ENCODE results near the gene HTT. TPM values are rescaled to one million over a fixed set of nuclear protein-coding genes. Genes with fewer than 3 reads are reported as not detected.

Gene HTT
- total RNA-seq, 1 donor from 2014 or later: 38.5 TPM

GRCh38 chr4:3192188-3192587 lies 117.7 kb downstream of the HTT start:
- H3K9me3 Mint-ChIP-seq (ENCODE audit: low read depth): no peaks in the 10 kb centered on the region
- no peak overlapping the region for H3K4me3 Mint-ChIP-seq (ENCODE audit: unreplicated experiment)
- no peak overlapping the region for H3K27ac Mint-ChIP-seq (ENCODE audit: unreplicated experiment)
- peaks cover 27% of the 10 kb centered on the region for H3K36me3 Mint-ChIP-seq (ENCODE audit: low read depth)
- H3K27me3 Mint-ChIP-seq (ENCODE audit: low read depth): no peaks in the 10 kb centered on the region
- no peaks in the 10 kb centered on the region for H3K4me1 Mint-ChIP-seq (ENCODE audit: low read depth)
- no peak for TF ChIP-seq CTCF (IDR thresholded peaks at IDR 0.05)
- DNase-seq (ENCODE audit: low spot score): no peak

DNA sequence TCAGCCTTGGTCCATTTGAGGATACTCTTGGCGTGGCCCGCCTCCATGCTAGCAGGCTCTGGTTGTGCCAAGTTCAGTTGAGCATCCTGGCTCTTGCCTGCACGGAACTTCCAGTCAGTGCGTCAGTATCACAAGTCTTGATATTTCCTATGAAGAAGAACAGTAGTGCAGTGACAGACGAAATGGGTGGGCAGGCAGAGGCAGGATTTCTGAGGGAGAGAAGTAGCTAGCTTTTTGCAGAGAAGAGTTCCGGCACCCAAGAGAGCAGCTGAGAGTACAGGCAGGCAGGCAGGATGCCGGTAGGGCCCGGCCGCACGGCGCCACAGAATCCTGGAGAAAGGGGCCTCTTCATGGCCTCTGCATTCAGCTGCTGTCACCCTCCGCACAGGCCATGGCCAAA lies 118.3 kb downstream of the HTT start:
- Mint-ChIP-seq H3K4me1 (ENCODE audit: low read depth) (no peaks in the 10 kb centered on the region), H3K27me3 (ENCODE audit: low read depth) (no peaks in the 10 kb centered on the region), H3K27ac (ENCODE audit: unreplicated experiment) (no peak overlapping the region), H3K4me3 (ENCODE audit: unreplicated experiment) (no peak overlapping the region), H3K36me3 (ENCODE audit: low read depth) (peaks cover 25% of the 10 kb centered on the region), H3K9me3 (ENCODE audit: low read depth) (no peaks in the 10 kb centered on the region)
- DNase-seq (ENCODE audit: low spot score): no peak
- TF ChIP-seq CTCF (IDR thresholded peaks at IDR 0.05): no peak

- Mint-ChIP-seq H3K9me3 (ENCODE audit: low read depth) (no peaks in the 10 kb centered on the region), H3K4me1 (ENCODE audit: low read depth) (no peaks in the 10 kb centered on the region), H3K27me3 (ENCODE audit: low read depth) (no peaks in the 10 kb centered on the region), H3K36me3 (ENCODE audit: low read depth) (peaks cover 19% of the 10 kb centered on the region), H3K27ac (ENCODE audit: unreplicated experiment) (no peak overlapping the region), H3K4me3 (ENCODE audit: unreplicated experiment) (no peak overlapping the region)
- TF ChIP-seq CTCF (IDR thresholded peaks at IDR 0.05): peak; percentile 76
- DNase-seq (ENCODE audit: low spot score): no peak
Observed at GRCh38 chr4:3193531-3194203, 119.2 kb downstream of the HTT start.

GRCh38 chr4:3196670-3197359 lies 122.3 kb downstream of the HTT start:
- DNase-seq (ENCODE audit: low spot score): no peak
- no peak for TF ChIP-seq CTCF (IDR thresholded peaks at IDR 0.05)
- Mint-ChIP-seq H3K27ac (ENCODE audit: unreplicated experiment) (no peak overlapping the region), H3K4me1 (ENCODE audit: low read depth) (peaks cover 4% of the 10 kb centered on the region), H3K9me3 (ENCODE audit: low read depth) (no peaks in the 10 kb centered on the region), H3K36me3 (ENCODE audit: low read depth) (peaks cover 12% of the 10 kb centered on the region), H3K27me3 (ENCODE audit: low read depth) (no peaks in the 10 kb centered on the region), H3K4me3 (ENCODE audit: unreplicated experiment) (no peak overlapping the region)

DNA sequence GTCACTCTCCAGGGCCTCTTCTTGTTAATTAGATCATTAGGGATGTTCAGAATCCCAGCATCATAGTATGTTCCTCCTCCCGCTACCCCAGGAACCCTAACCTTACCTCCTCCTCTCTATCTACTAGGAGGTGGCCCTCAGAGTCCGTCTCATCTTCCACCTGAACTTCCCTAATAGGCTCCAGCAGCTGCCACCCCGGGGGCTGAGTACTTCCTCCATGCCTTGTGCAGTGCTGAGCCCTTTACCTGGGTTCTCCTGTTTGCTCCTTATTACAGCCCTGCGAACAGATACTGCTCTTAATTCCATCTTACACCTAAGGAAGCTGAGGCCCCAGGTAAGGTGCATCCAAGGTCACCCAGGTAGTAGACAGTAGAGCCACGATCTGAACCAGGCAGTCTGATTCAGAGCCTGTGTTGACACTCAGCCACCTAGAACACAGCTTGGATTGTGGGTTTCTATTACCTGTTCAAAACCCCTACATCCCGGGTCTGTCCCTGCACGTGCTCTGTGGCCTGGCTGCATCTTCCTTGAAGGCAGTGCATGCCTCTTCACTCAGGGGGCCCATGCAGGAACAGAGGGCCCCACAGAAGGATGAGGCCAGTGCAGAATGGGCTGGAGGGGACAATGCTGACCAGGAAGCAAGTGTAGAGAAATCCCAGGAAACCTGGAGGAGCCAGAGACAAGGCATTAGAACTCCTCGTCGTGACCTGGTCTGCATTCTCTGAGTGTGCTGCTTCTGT lies 123.1 kb downstream of the HTT start:
- Mint-ChIP-seq H3K27me3 (ENCODE audit: low read depth) (no peaks in the 10 kb centered on the region), H3K4me3 (ENCODE audit: unreplicated experiment) (no peak overlapping the region), H3K27ac (ENCODE audit: unreplicated experiment) (no peak overlapping the region), H3K9me3 (ENCODE audit: low read depth) (no peaks in the 10 kb centered on the region), H3K4me1 (ENCODE audit: low read depth) (peaks cover 5% of the 10 kb centered on the region), H3K36me3 (ENCODE audit: low read depth) (peaks cover 12% of the 10 kb centered on the region)
- DNase-seq (ENCODE audit: low spot score): no peak
- no peak for TF ChIP-seq CTCF (IDR thresholded peaks at IDR 0.05)

Measured in chondrocyte (in vitro differentiated cells).